SK-N-SH treated with all-trans-retinoic acid at 6 μM for 48 hours (cell line): Measurements from ENCODE around the gene LCN9.

Source experiments
- ATAC-seq: fragments of 200-7000 bp; cut with Tn5 transposase; 3 replicates; pipeline ENCODE4 v1.9.1; 2020; ENCODE audit warnings: mild to moderate bottlenecking, moderate library complexity
- ARNTL ChIP-seq: fragments of 450-650 bp; formaldehyde crosslinking; IDR thresholded peaks from 2 replicates; pipeline ENCODE4 v1.5.0; 2020; ENCODE audit warnings: low read depth, mild to moderate bottlenecking, moderate library complexity, borderline replicate concordance
- BACH2 ChIP-seq: fragments of 250-450 bp; sonication (Bioruptor Pico); IDR thresholded peaks from 2 replicates; pipeline ENCODE4 v1.9.0; 2021; ENCODE audit warnings: mild to moderate bottlenecking, borderline replicate concordance
- CREB5 ChIP-seq: fragments of 250-450 bp; sonication (Bioruptor Pico); IDR thresholded peaks from 2 replicates; pipeline ENCODE4 v1.5.1; 2020; ENCODE audit warnings: low read depth, mild to moderate bottlenecking, moderate library complexity
- CSDC2 ChIP-seq: fragments of 250-450 bp; sonication (Bioruptor Pico); IDR thresholded peaks from 2 replicates; pipeline ENCODE4 v1.5.0; 2020; ENCODE audit warnings: mild to moderate bottlenecking, moderate library complexity
- CSRNP3 ChIP-seq: fragments of 250-450 bp; sonication (Bioruptor Pico); IDR thresholded peaks from 2 replicates; pipeline ENCODE4 v1.5.1; 2021; ENCODE audit warnings: mild to moderate bottlenecking, moderate library complexity
- ESRRG ChIP-seq: fragments of 250-450 bp; sonication (Bioruptor Pico); IDR thresholded peaks from 2 replicates; pipeline ENCODE4 v1.6.1; 2021; ENCODE audit warnings: mild to moderate bottlenecking
- GLIS3 ChIP-seq: fragments of 250-450 bp; sonication (Bioruptor Pico); IDR thresholded peaks from 2 replicates; pipeline ENCODE4 v1.5.0; 2020; ENCODE audit warnings: mild to moderate bottlenecking, moderate library complexity
- OSR1 ChIP-seq: fragments of 250-450 bp; sonication (Bioruptor Pico); IDR thresholded peaks from 2 replicates; pipeline ENCODE4 v1.8.0; 2022; ENCODE audit warnings: moderate library complexity, mild to moderate bottlenecking, inconsistent platforms
- POU6F1 ChIP-seq: fragments of 250-450 bp; sonication (Bioruptor Pico); IDR thresholded peaks from 2 replicates; pipeline ENCODE4 v1.8.0; 2021; ENCODE audit warnings: low read depth, mild to moderate bottlenecking, moderate library complexity, borderline replicate concordance
- PPARA ChIP-seq: fragments of 250-450 bp; sonication (Bioruptor Pico); IDR thresholded peaks from 2 replicates; pipeline ENCODE4 v1.5.0; 2020; ENCODE audit warnings: mild to moderate bottlenecking, borderline replicate concordance
- RARB ChIP-seq: fragments of 250-450 bp; sonication (Bioruptor Pico); IDR thresholded peaks from 2 replicates; pipeline ENCODE4 v1.8.0; 2021; ENCODE audit warnings: mild to moderate bottlenecking, moderate library complexity
- SNAI2 ChIP-seq: fragments of 250-450 bp; sonication (Bioruptor Pico); IDR thresholded peaks from 2 replicates; pipeline ENCODE4 v1.5.0; 2020; ENCODE audit warnings: mild to moderate bottlenecking, moderate library complexity
- TCF4 ChIP-seq: fragments of 250-450 bp; sonication (Bioruptor Pico); IDR thresholded peaks from 2 replicates; pipeline ENCODE4 v1.8.0; 2021; ENCODE audit warnings: mild to moderate bottlenecking, moderate library complexity, borderline replicate concordance
- TOX ChIP-seq: fragments of 250-450 bp; sonication (Bioruptor Pico); IDR thresholded peaks from 2 replicates; pipeline ENCODE4 v1.8.0; 2021; ENCODE audit warnings: mild to moderate bottlenecking, moderate library complexity, borderline replicate concordance
- TSHZ2 ChIP-seq: fragments of 250-450 bp; sonication (Bioruptor Pico); IDR thresholded peaks from 2 replicates; pipeline ENCODE4 v1.5.0; 2020; ENCODE audit warnings: mild to moderate bottlenecking, moderate library complexity
- ZC3H10 ChIP-seq: fragments of 250-450 bp; sonication (Bioruptor Pico); IDR thresholded peaks from 2 replicates; pipeline ENCODE4 v1.5.1; 2021; ENCODE audit warnings: mild to moderate bottlenecking, moderate library complexity
- ZFP3 ChIP-seq: fragments of 250-450 bp; sonication (Bioruptor Pico); IDR thresholded peaks from 2 replicates; pipeline ENCODE4 v1.5.0; 2020; ENCODE audit warnings: mild to moderate bottlenecking, moderate library complexity
- ZFP30 ChIP-seq: fragments of 450-650 bp; formaldehyde crosslinking; IDR thresholded peaks from 2 replicates; pipeline ENCODE4 v1.5.0; 2022; ENCODE audit warnings: mild to moderate bottlenecking, moderate library complexity
- ZNF565 ChIP-seq: fragments of 450-650 bp; formaldehyde crosslinking; conservative IDR thresholded peaks from 2 replicates; pipeline ENCODE4 v1.5.0; 2020; ENCODE audit warnings: low read depth, mild to moderate bottlenecking, moderate library complexity
- ZNF70 ChIP-seq: fragments of 450-650 bp; formaldehyde crosslinking; IDR thresholded peaks from 2 replicates; pipeline ENCODE4 v1.5.0; 2020; ENCODE audit warnings: mild to moderate bottlenecking, moderate library complexity
- ZNF8 ChIP-seq: fragments of 450-650 bp; formaldehyde crosslinking; IDR thresholded peaks from 2 replicates; pipeline ENCODE4 v1.5.0; 2020; ENCODE audit warnings: mild to moderate bottlenecking, moderate library complexity

LCN9 gene

GRCh38 chr9:135659252-135659651 is 3.9 kb upstream of the LCN9 start:
- no peak for ATAC-seq
- TF ChIP-seq TSHZ2 (no peak), SNAI2 (CRISPR knock-in tag) (no peak), ZC3H10 (CRISPR knock-in tag) (no peak), ZNF70 (CRISPR knock-in tag) (no peak), ZFP30 (no peak), ZFP3 (no peak), OSR1 (CRISPR knock-in tag) (no peak), GLIS3 (CRISPR knock-in tag) (no peak), ZNF8 (CRISPR knock-in tag) (no peak), ZNF565 (CRISPR knock-in tag) (no peak), ESRRG (no peak), TOX (no peak), ARNTL (CRISPR knock-in tag) (no peak)

- TF ChIP-seq RARB, result no peak
- TF ChIP-seq ARNTL (CRISPR knock-in tag), result no peak
- no peak for TF ChIP-seq CSRNP3 (CRISPR knock-in tag)
- TF ChIP-seq OSR1 (CRISPR knock-in tag), result no peak
- TF ChIP-seq TOX, result no peak
- no peak for TF ChIP-seq ZNF70 (CRISPR knock-in tag)
- TF ChIP-seq BACH2 (CRISPR knock-in tag), result no peak
- no peak for TF ChIP-seq ZNF8 (CRISPR knock-in tag)
- no peak for TF ChIP-seq ZFP3
- no peak for TF ChIP-seq POU6F1 (CRISPR knock-in tag)
- TF ChIP-seq, all 23 proteins: peak for 0
- ATAC-seq, result no peak
These were observed 2.7 kb upstream of the LCN9 start for GRCh38 chr9:135660407-135660806.

- ATAC-seq, result no peak
These were observed 1.1 kb upstream of the LCN9 start for GRCh38 chr9:135661816-135662560.

More at GRCh38 chr9:135661816-135662560, 1.1 kb upstream of the LCN9 start:
- no peak for TF ChIP-seq BACH2 (CRISPR knock-in tag)
- no peak for TF ChIP-seq PPARA (CRISPR knock-in tag)
- TF ChIP-seq ZFP30, result no peak
- no peak for TF ChIP-seq SNAI2 (CRISPR knock-in tag)
- no peak for TF ChIP-seq TSHZ2
- TF ChIP-seq OSR1 (CRISPR knock-in tag), result no peak
- TF ChIP-seq POU6F1 (CRISPR knock-in tag), result no peak
- TF ChIP-seq ZC3H10 (CRISPR knock-in tag), result no peak
- TF ChIP-seq ARNTL (CRISPR knock-in tag), result no peak
- no peak for TF ChIP-seq TCF4 (CRISPR knock-in tag)
- TF ChIP-seq RARB, result no peak
- no peak for TF ChIP-seq CSDC2 (CRISPR knock-in tag)
- no peak for TF ChIP-seq CREB5 (CRISPR knock-in tag)
